Mononuclear cell (primary cell): ENCODE results near the gene POLN. TPM values are rescaled to one million over a fixed set of nuclear protein-coding genes. Genes with fewer than 3 reads are reported as not detected.

Experiments
- H3K27me3 ChIP-seq: 2 replicates; pipeline ENCODE4 v1.6.0; 2011; ENCODE audit warnings: low read length, control low read depth; ENCODE audit not compliant: insufficient read depth
- H3K4me1 ChIP-seq: 2 replicates; pipeline ENCODE4 v1.5.1; 2011; ENCODE audit warnings: mild to moderate bottlenecking, low read length, control low read depth; ENCODE audit not compliant: insufficient read depth
- H3K4me3 ChIP-seq: 2 replicates; pipeline ENCODE4 v1.5.1; 2011; ENCODE audit warnings: mild to moderate bottlenecking, low read length, moderate library complexity
- H3K9me3 ChIP-seq: 2 replicates; pipeline ENCODE4 v1.5.1; 2011; ENCODE audit warnings: low read depth, mild to moderate bottlenecking, control low read depth, low read length
- total RNA-seq: library from RNA; depleted of rRNA; stranded (reverse); fragments of >200 nt; gene quantifications from one replicate; pipeline ENCODE4 v1.2.3, GENCODE V29; 2012

POLN gene
- total RNA-seq, 1 donor, result 1.4 TPM

- Histone ChIP-seq H3K4me3 (no peak overlapping the region), H3K27me3 (peaks cover 12% of the 10 kb centered on the region), H3K9me3 (no peaks in the 10 kb centered on the region), H3K4me1 (no peaks in the 10 kb centered on the region)
Observed at GRCh38 chr4:2095236-2096072, 146.5 kb downstream of the POLN start.

GRCh38 chr4:2094545-2094944 is 147.4 kb downstream of the POLN start:
- Histone ChIP-seq H3K9me3 (no peaks in the 10 kb centered on the region), H3K4me1 (no peaks in the 10 kb centered on the region), H3K4me3 (no peak overlapping the region), H3K27me3 (peaks cover 8% of the 10 kb centered on the region)

GRCh38 chr4:2093265-2093664 is 148.7 kb downstream of the POLN start:
- H3K4me3 ChIP-seq, result no peak overlapping the region
- H3K9me3 ChIP-seq, result no peaks in the 10 kb centered on the region
- no peaks in the 10 kb centered on the region for H3K4me1 ChIP-seq
- peaks cover 3% of the 10 kb centered on the region for H3K27me3 ChIP-seq

- H3K9me3 ChIP-seq, result no peaks in the 10 kb centered on the region
- H3K4me3 ChIP-seq, result no peak overlapping the region
- H3K27me3 ChIP-seq, result peaks cover 4% of the 10 kb centered on the region
- no peaks in the 10 kb centered on the region for H3K4me1 ChIP-seq
Observed at GRCh38 chr4:2092669-2093053, 149.3 kb downstream of the POLN start.

- Histone ChIP-seq H3K27me3 (peaks cover 7% of the 10 kb centered on the region), H3K4me1 (no peaks in the 10 kb centered on the region), H3K4me3 (no peak overlapping the region)
Observed at GRCh38 chr4:2091990-2092668, 149.8 kb downstream of the POLN start.

GRCh38 chr4:2090642-2091041 is 151.3 kb downstream of the POLN start:
- Histone ChIP-seq H3K27me3 (peaks cover 7% of the 10 kb centered on the region), H3K4me1 (no peaks in the 10 kb centered on the region), H3K9me3 (no peaks in the 10 kb centered on the region), H3K4me3 (no peak overlapping the region)

More at GRCh38 chr4:2091990-2092668, 149.8 kb downstream of the POLN start:
- no peaks in the 10 kb centered on the region for H3K9me3 ChIP-seq

GRCh38 chr4:2089222-2089621 is 152.7 kb downstream of the POLN start:
- Histone ChIP-seq H3K9me3 (no peaks in the 10 kb centered on the region), H3K4me3 (no peak overlapping the region), H3K4me1 (no peaks in the 10 kb centered on the region), H3K27me3 (peaks cover 7% of the 10 kb centered on the region)

GRCh38 chr4:2087170-2087569 is 154.8 kb downstream of the POLN start:
- H3K9me3 ChIP-seq, result no peaks in the 10 kb centered on the region
- no peaks in the 10 kb centered on the region for H3K4me1 ChIP-seq
- H3K27me3 ChIP-seq, result peaks cover 7% of the 10 kb centered on the region
- no peak overlapping the region for H3K4me3 ChIP-seq

- H3K4me3 ChIP-seq, result no peak overlapping the region
- no peaks in the 10 kb centered on the region for H3K4me1 ChIP-seq
- no peaks in the 10 kb centered on the region for H3K9me3 ChIP-seq
- peaks cover 7% of the 10 kb centered on the region for H3K27me3 ChIP-seq
Observed at GRCh38 chr4:2085496-2085901, 156.4 kb downstream of the POLN start.

- Histone ChIP-seq H3K4me3 (no peak overlapping the region), H3K4me1 (no peaks in the 10 kb centered on the region), H3K27me3 (peaks cover 7% of the 10 kb centered on the region), H3K9me3 (no peaks in the 10 kb centered on the region)
Observed at GRCh38 chr4:2084316-2084715, 157.6 kb downstream of the POLN start.

- Histone ChIP-seq H3K4me3 (no peak overlapping the region), H3K9me3 (no peaks in the 10 kb centered on the region), H3K27me3 (peaks cover 7% of the 10 kb centered on the region), H3K4me1 (no peaks in the 10 kb centered on the region)
Observed at GRCh38 chr4:2083826-2084160, 158.1 kb downstream of the POLN start.

GRCh38 chr4:2083116-2083825 is 158.7 kb downstream of the POLN start:
- H3K4me3 ChIP-seq, result no peak overlapping the region
- no peaks in the 10 kb centered on the region for H3K9me3 ChIP-seq
- no peaks in the 10 kb centered on the region for H3K4me1 ChIP-seq
- H3K27me3 ChIP-seq, result peaks cover 4% of the 10 kb centered on the region

GRCh38 chr4:2082627-2083026 is 159.3 kb downstream of the POLN start:
- H3K27me3 ChIP-seq, result peaks cover 2% of the 10 kb centered on the region
- H3K9me3 ChIP-seq, result no peaks in the 10 kb centered on the region
- no peaks in the 10 kb centered on the region for H3K4me1 ChIP-seq
- no peak overlapping the region for H3K4me3 ChIP-seq

- no peaks in the 10 kb centered on the region for H3K4me1 ChIP-seq
- no peaks in the 10 kb centered on the region for H3K9me3 ChIP-seq
- H3K4me3 ChIP-seq, result no peak overlapping the region
- H3K27me3 ChIP-seq, result no peaks in the 10 kb centered on the region
Observed at GRCh38 chr4:2082118-2082517, 159.8 kb downstream of the POLN start.

GRCh38 chr4:2081540-2081939 is 160.4 kb downstream of the POLN start:
- H3K4me1 ChIP-seq, result no peaks in the 10 kb centered on the region
- no peaks in the 10 kb centered on the region for H3K9me3 ChIP-seq
- H3K27me3 ChIP-seq, result no peaks in the 10 kb centered on the region
- H3K4me3 ChIP-seq, result no peak overlapping the region
